ENCODE results near the gene DGKI. TPM values are rescaled to one million over a fixed set of nuclear protein-coding genes. Genes with fewer than 3 reads are reported as not detected.
A peak's percentile ranks its signal among the peaks of the same experiment; 100 is the strongest.

DGKI gene
- total and polyA plus RNA-seq, 2 of the 4 experiments (the other 2 are of a cell fraction), result 3.9 to 15.8 TPM

DNA sequence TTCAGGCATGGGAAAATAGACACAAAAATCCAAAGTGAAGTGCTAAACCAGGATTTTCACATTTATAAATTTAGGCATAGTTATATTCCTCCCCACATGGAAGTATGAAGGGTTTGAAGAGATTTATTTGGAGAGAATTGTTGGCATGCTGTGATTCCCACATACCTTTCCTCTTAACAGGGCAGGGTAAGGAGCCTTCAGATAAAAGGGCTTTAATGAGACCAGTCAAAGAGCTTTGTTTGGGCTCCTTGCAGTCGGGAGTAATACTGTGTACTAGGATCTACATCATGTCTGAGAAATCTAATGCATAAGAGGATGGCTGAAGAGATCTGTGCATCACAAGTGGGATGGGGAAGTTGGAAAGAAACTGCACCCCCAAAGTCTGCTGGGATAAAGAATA is 362.4 kb downstream of the DGKI start:
- CTCF ChIA-PET, result no interaction called here
- Histone ChIP-seq H3K4me2 (ENCODE audit: low read depth, low read length) (no peak overlapping the region), H3K36me3 (ENCODE audit: control insufficient read depth, insufficient read depth, low read length) (no peaks in the 10 kb centered on the region), H4K8ac (ENCODE audit: low read depth in 2 of 2, low read length in 2 of 2) (no peak overlapping the region), H4K5ac (ENCODE audit: low read depth, low read length) (no peak overlapping the region), H3K27me3 (ENCODE audit: control insufficient read depth, insufficient read depth, low read length) (no peaks in the 10 kb centered on the region), H4K91ac (ENCODE audit: insufficient read depth, low read depth, low read length) (no peak overlapping the region), H3K79me1 (ENCODE audit: low read depth in 1 of 2, low read length in 2 of 2) (no peaks in the 10 kb centered on the region; a peak in 1 of 4 replicates), H4K20me1 (ENCODE audit: insufficient read depth, low read length) (no peaks in the 10 kb centered on the region), H3K9me1 (ENCODE audit: insufficient read depth, low read length) (no peaks in the 10 kb centered on the region), H3K9ac (ENCODE audit: low read depth, low read length) (no peak overlapping the region), H3K27ac (ENCODE audit: insufficient read depth, low read length) (no peak overlapping the region), H2BK120ac (ENCODE audit: low read depth, low read length) (no peak overlapping the region), H3K9me3 (ENCODE audit: control insufficient read depth, insufficient read depth, low read length) (no peaks in the 10 kb centered on the region), H3K4me3 (ENCODE audit: insufficient read depth, low read depth, low read length) (no peak overlapping the region), H3K56ac (ENCODE audit: extremely low read depth, insufficient read depth, low read length) (no peak overlapping the region), H2BK20ac (ENCODE audit: low read depth, low read length) (no peak overlapping the region), H3K18ac (ENCODE audit: low read depth, low read length) (no peak overlapping the region), H3K4ac (ENCODE audit: low read depth, low read length) (no peak overlapping the region), H2BK5ac (ENCODE audit: low read depth, low read length, poor library complexity, severe bottlenecking) (no peak overlapping the region), H2AK5ac (ENCODE audit: low read depth, low read length) (no peak overlapping the region), H2AK9ac (replicated peaks; ENCODE audit: low read depth, low read length, poor library complexity) (no peak overlapping the region), H3K14ac (replicated peaks; ENCODE audit: low read depth, low read length) (no peak overlapping the region), H3K23ac (ENCODE audit: low read depth, low read length) (no peak overlapping the region), H2AFZ (replicated peaks; ENCODE audit: low read length, poor library complexity) (no peak overlapping the region), H3K4me1 (ENCODE audit: control insufficient read depth, insufficient read depth, low read length) (no peaks in the 10 kb centered on the region), H2BK15ac (ENCODE audit: low read depth, low read length) (no peak overlapping the region)
- DNase-seq (peak; percentile 24), ATAC-seq (ENCODE audit: low read depth) (no peak)
- intact Hi-C loops (cut with micrococcal nuclease), result no loop called here
- dilution Hi-C loops (cut with HindIII; ENCODE audit: low sequenced_read_pairs, unreplicated experiment), result no loop called here
- POLR2A ChIA-PET (ENCODE audit: unreplicated experiment), result no interaction called here
- no TSS peak for BruUV-seq (replicated peaks)
- 88% methylated on average over 1 of the region's 1 CpG; no CpG with 5 or more reads in 1 of the 2 experiments for WGBS, 2 experiments (ENCODE audit: extremely low coverage in 2 of 2, insufficient read length in 1 of 2)
- in situ Hi-C loops (cut with MboI; ENCODE audit: low sequenced_read_pairs), result no loop called here
- TF ChIP-seq NFE2L2 (IDR thresholded peaks at IDR 0.05; ENCODE audit: low read depth, low read length) (no peak), RFX5 (IDR thresholded peaks at IDR 0.05; ENCODE audit: low read depth, low read length) (no peak), FOS (IDR thresholded peaks at IDR 0.05; ENCODE audit: low read depth, low read length) (no peak), MAZ (IDR thresholded peaks at IDR 0.05; ENCODE audit: borderline replicate concordance, low read depth, low read length) (no peak), SMC3 (IDR thresholded peaks at IDR 0.05; ENCODE audit: low read depth, low read length) (no peak), MAFK (IDR thresholded peaks at IDR 0.05; ENCODE audit: low read depth, low read length) (no peak), RCOR1 (IDR thresholded peaks at IDR 0.05; ENCODE audit: insufficient replicate concordance, low read length) (no peak), CHD1 (IDR thresholded peaks at IDR 0.05; ENCODE audit: low read depth, low read length) (no peak)
- TF ChIP-seq, protein P1, sequence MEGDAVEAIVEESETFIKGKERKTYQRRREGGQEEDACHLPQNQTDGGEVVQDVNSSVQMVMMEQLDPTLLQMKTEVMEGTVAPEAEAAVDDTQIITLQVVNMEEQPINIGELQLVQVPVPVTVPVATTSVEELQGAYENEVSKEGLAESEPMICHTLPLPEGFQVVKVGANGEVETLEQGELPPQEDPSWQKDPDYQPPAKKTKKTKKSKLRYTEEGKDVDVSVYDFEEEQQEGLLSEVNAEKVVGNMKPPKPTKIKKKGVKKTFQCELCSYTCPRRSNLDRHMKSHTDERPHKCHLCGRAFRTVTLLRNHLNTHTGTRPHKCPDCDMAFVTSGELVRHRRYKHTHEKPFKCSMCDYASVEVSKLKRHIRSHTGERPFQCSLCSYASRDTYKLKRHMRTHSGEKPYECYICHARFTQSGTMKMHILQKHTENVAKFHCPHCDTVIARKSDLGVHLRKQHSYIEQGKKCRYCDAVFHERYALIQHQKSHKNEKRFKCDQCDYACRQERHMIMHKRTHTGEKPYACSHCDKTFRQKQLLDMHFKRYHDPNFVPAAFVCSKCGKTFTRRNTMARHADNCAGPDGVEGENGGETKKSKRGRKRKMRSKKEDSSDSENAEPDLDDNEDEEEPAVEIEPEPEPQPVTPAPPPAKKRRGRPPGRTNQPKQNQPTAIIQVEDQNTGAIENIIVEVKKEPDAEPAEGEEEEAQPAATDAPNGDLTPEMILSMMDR (conservative IDR thresholded peaks at IDR 0.05; ENCODE audit: low read depth, low read length), result no peak
- TF ChIP-seq, protein P2, sequence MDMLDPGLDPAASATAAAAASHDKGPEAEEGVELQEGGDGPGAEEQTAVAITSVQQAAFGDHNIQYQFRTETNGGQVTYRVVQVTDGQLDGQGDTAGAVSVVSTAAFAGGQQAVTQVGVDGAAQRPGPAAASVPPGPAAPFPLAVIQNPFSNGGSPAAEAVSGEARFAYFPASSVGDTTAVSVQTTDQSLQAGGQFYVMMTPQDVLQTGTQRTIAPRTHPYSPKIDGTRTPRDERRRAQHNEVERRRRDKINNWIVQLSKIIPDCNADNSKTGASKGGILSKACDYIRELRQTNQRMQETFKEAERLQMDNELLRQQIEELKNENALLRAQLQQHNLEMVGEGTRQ (IDR thresholded peaks at IDR 0.05; ENCODE audit: low read depth, low read length), result no peak
